ENCODE measurements around the gene TFIP11. TPM values are rescaled to one million over a fixed set of nuclear protein-coding genes. Genes with fewer than 3 reads are reported as not detected.

The TFIP11 gene
- total and polyA plus RNA-seq, 3 donors from 2014 or later: 44.3 to 100 (median 51.3) TPM

GRCh38 chr22:26474682-26475081, 37.6 kb downstream of the TFIP11 start:
- Histone ChIP-seq H3K27ac (no peak overlapping the region), H3K4me3 (no peak overlapping the region), H3K36me3 (ENCODE audit: low read depth, missing control alignments) (no peaks in the 10 kb centered on the region), H3K4me1 (peaks cover 7% of the 10 kb centered on the region), H3K9me3 (no peaks in the 10 kb centered on the region), H3K27me3 (no peaks in the 10 kb centered on the region)
- no peak for DNase-seq
- intact Hi-C loops (cut with DNase I; ENCODE audit: low total_unique reads): no loop called here
- TF ChIP-seq, protein P1, sequence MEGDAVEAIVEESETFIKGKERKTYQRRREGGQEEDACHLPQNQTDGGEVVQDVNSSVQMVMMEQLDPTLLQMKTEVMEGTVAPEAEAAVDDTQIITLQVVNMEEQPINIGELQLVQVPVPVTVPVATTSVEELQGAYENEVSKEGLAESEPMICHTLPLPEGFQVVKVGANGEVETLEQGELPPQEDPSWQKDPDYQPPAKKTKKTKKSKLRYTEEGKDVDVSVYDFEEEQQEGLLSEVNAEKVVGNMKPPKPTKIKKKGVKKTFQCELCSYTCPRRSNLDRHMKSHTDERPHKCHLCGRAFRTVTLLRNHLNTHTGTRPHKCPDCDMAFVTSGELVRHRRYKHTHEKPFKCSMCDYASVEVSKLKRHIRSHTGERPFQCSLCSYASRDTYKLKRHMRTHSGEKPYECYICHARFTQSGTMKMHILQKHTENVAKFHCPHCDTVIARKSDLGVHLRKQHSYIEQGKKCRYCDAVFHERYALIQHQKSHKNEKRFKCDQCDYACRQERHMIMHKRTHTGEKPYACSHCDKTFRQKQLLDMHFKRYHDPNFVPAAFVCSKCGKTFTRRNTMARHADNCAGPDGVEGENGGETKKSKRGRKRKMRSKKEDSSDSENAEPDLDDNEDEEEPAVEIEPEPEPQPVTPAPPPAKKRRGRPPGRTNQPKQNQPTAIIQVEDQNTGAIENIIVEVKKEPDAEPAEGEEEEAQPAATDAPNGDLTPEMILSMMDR (IDR thresholded peaks at IDR 0.05): no peak
- TF ChIP-seq POLR2A (IDR thresholded peaks at IDR 0.05): no peak

DNA sequence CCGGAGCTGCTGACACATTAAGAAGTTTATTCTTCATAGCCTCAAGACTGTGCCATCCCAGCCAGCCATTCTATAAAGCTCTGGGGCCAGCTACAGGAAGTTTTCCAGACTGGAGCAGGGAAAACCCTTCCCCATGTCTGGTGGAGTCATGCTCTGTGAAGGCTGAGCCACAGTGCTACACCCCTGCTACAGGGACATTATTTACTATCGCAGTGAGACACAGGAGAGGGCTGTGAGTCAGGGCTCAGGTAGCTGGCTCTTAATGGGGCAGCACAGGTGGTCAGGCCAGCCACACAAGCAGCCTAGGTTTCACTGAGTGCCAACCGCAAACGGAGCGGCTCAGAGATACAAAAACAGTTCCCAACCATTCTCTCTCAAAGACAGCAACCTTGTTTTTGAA, 40.8 kb downstream of the TFIP11 start:
- H3K9me3 ChIP-seq: no peaks in the 10 kb centered on the region
- no peak overlapping the region for H3K4me3 ChIP-seq
- no peaks in the 10 kb centered on the region for H3K4me1 ChIP-seq
- H3K36me3 ChIP-seq (ENCODE audit: low read depth, missing control alignments): no peaks in the 10 kb centered on the region
- TF ChIP-seq, protein P1 (IDR thresholded peaks at IDR 0.05): no peak
- TF ChIP-seq POLR2A (IDR thresholded peaks at IDR 0.05): no peak
- no peak overlapping the region for H3K27ac ChIP-seq
- DNase-seq: no peak
- intact Hi-C loops (cut with DNase I; ENCODE audit: low total_unique reads): no loop called here
- no peaks in the 10 kb centered on the region for H3K27me3 ChIP-seq
- WGBS, 2 donors: 92% methylated on average over 5 of the region's 5 CpGs

- TF ChIP-seq, protein P1 (IDR thresholded peaks at IDR 0.05): no peak
- no peak for TF ChIP-seq POLR2A (IDR thresholded peaks at IDR 0.05)
- no peak for DNase-seq
- H3K27ac ChIP-seq: no peak overlapping the region
- 98 to 100% methylated on average over 2 of the region's 2 CpGs for WGBS, 2 donors
- H3K4me1 ChIP-seq: no peaks in the 10 kb centered on the region
- intact Hi-C loops (cut with DNase I; ENCODE audit: low total_unique reads): no loop called here
- no peaks in the 10 kb centered on the region for H3K27me3 ChIP-seq
- H3K36me3 ChIP-seq (ENCODE audit: low read depth, missing control alignments): no peaks in the 10 kb centered on the region
- no peaks in the 10 kb centered on the region for H3K9me3 ChIP-seq
- H3K4me3 ChIP-seq: no peak overlapping the region
These were observed 41.5 kb downstream of the TFIP11 start for GRCh38 chr22:26470807-26471206.

DNA sequence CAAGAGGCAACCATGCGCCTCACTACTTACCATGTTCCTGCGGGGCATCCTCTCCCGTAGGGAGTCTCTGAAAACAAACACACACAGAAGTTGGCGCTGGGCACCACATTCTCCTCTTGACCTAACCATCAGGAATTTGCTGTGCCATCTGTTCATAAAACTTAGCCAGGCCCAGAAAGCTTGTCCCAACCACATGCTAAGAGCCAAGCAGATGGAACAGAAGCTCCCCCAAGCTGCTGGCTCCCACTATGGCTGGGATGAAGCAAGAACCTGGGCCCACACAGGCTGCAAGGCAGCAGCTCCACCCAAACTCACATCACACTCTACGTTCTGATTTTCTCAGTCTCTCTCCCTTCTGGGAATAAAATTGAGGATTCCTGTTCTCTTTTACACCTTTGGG, 46.1 kb downstream of the TFIP11 start:
- 90 to 92% methylated on average over 5 of the region's 5 CpGs for WGBS, 2 donors
- peaks cover 20% of the 10 kb centered on the region for H3K4me1 ChIP-seq
- H3K27ac ChIP-seq: no peak overlapping the region
- no peaks in the 10 kb centered on the region for H3K36me3 ChIP-seq (ENCODE audit: low read depth, missing control alignments)
- intact Hi-C loops (cut with DNase I; ENCODE audit: low total_unique reads): no loop called here
- no peak overlapping the region for H3K4me3 ChIP-seq
- no peak for DNase-seq
- no peak for TF ChIP-seq POLR2A (IDR thresholded peaks at IDR 0.05)
- TF ChIP-seq, protein P1 (IDR thresholded peaks at IDR 0.05): no peak
- H3K9me3 ChIP-seq: no peaks in the 10 kb centered on the region
- no peaks in the 10 kb centered on the region for H3K27me3 ChIP-seq

DNA sequence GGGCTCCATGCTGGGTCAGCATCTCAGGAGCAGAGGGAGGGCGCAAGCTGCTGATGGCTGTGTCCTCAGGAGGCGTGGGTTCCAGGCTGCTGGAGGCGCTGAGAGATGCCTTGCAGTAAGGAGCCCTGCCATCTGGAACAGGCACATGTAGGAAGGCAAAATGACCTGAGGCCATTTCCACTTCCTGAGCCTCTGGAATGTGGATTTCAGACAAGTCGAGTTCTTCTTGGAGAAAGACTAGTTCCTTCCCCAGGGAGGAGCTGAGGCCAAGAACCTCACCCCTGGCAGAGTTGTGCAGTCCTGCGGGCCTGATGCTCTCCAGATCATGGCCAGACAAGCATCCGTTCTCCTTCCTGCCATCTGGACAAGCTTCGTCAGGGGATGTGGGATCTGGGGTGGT, 48.0 kb downstream of the TFIP11 start:
- Histone ChIP-seq H3K4me3 (no peak overlapping the region), H3K9me3 (no peaks in the 10 kb centered on the region), H3K4me1 (peaks cover 23% of the 10 kb centered on the region), H3K36me3 (ENCODE audit: low read depth, missing control alignments) (no peaks in the 10 kb centered on the region), H3K27ac (peak overlapping the region in 1 of 2 donors; percentile 0), H3K27me3 (no peaks in the 10 kb centered on the region)
- DNase-seq: peak; percentile 18
- 57 to 77% methylated on average over 4 to 7 of the region's 7 CpGs for WGBS, 2 donors
- TF ChIP-seq, protein P1 (IDR thresholded peaks at IDR 0.05): no peak
- no peak for TF ChIP-seq POLR2A (IDR thresholded peaks at IDR 0.05)
- intact Hi-C loops (cut with DNase I; ENCODE audit: low total_unique reads): no loop called here

Data from testis (tissue), 3 donors.